ENCODE measurements around the gene MARCHF3.

The MARCHF3 gene

GRCh38 chr5:126884269-126884819 lies 146.0 kb downstream of the MARCHF3 start:
- Histone ChIP-seq H3K9me3 (replicated peaks in 1 of 11) (no peaks in the 10 kb centered on the region), H3K4me2 (peak overlapping the region in 8 of 11 experiments; percentile 10 to 73 (median 51); a peak in 15 of 22 replicates), H3K4me1 (peaks cover 0 to 34% (median 13%) of the 10 kb centered on the region in 10 experiments; a peak in 12 of 20 replicates), H3K9ac (no peak overlapping the region), H3K27me3 (no peaks in the 10 kb centered on the region), H3K4me3 (no peak overlapping the region), H3K27ac (no peak overlapping the region), H3K36me3 (peaks cover 0 to 38% (median 16%) of the 10 kb centered on the region in 11 experiments; a peak in 9 of 22 replicates), H4K20me1 (no peaks in the 10 kb centered on the region)
- no peak for TF ChIP-seq Cebpa-rat (IDR thresholded peaks at IDR 0.05)

- H3K27me3 ChIP-seq, result no peaks in the 10 kb centered on the region
- peaks cover 0 to 37% (median 20%) of the 10 kb centered on the region in 10 experiments; a peak in 13 of 20 replicates for H3K4me1 ChIP-seq
- H3K9ac ChIP-seq, result no peak overlapping the region
- no peak overlapping the region for H3K4me3 ChIP-seq
- peak overlapping the region in 6 of 11 experiments; percentile 41 to 73 (median 60); a peak in 7 of 22 replicates for H3K4me2 ChIP-seq
- peaks cover 0 to 44% (median 16%) of the 10 kb centered on the region in 11 experiments; a peak in 10 of 22 replicates for H3K36me3 ChIP-seq
- H3K27ac ChIP-seq, result no peak overlapping the region
- no peaks in the 10 kb centered on the region for H3K9me3 ChIP-seq (replicated peaks in 1 of 11)
- no peak for TF ChIP-seq Cebpa-rat (IDR thresholded peaks at IDR 0.05)
- no peaks in the 10 kb centered on the region for H4K20me1 ChIP-seq
Measured at GRCh38 chr5:126883564-126884245, 146.7 kb downstream of the MARCHF3 start.

DNA sequence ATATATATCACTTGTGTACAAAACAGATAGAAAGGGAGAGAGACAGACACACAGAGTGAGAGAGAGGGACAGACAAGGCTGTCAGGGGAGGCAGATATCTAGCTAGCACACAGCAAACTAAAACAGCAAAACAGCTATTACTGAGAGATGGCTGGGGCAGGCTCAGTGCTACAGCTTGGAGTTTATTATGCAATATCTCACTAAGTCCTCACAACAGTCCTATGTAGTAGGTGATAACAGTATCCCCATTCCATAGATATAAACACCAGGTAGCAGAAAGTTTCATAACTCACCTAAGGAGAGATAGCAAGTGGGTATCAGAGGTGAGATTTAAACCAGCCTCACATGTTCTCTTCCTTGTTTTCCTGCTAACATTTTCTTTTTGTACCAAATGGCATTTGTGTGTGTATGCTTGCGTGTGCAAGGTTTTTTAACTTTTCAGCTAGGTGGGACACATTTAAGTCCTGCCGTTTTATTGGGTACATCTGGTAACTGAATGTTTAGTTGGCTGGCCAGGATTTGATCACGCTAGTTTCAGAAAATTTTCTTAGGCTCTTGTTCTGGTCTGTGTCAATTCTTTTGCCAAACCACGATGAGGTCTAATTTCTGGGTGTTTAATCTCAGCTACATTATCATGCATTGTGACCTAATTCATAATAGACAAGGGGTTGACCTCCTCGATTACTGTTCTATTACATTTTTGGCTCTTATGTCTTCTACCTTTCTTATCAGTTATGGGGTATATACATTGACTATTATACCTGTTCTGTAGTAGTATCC lies 148.3 kb downstream of the MARCHF3 start:
- H3K9ac ChIP-seq, result no peak overlapping the region
- H3K27ac ChIP-seq, result no peak overlapping the region
- H3K27me3 ChIP-seq, result no peaks in the 10 kb centered on the region
- no peak overlapping the region for H3K4me2 ChIP-seq
- H3K4me3 ChIP-seq, result no peak overlapping the region
- no peaks in the 10 kb centered on the region for H3K9me3 ChIP-seq (replicated peaks in 1 of 11)
- no peaks in the 10 kb centered on the region for H4K20me1 ChIP-seq
- H3K36me3 ChIP-seq, result peaks cover 0 to 58% (median 27%) of the 10 kb centered on the region in 11 experiments; a peak in 17 of 22 replicates
- H3K4me1 ChIP-seq, result peaks cover 5 to 42% (median 27%) of the 10 kb centered on the region in 10 experiments; a peak in 19 of 20 replicates
- TF ChIP-seq Cebpa-rat (IDR thresholded peaks at IDR 0.05), result no peak

DNA sequence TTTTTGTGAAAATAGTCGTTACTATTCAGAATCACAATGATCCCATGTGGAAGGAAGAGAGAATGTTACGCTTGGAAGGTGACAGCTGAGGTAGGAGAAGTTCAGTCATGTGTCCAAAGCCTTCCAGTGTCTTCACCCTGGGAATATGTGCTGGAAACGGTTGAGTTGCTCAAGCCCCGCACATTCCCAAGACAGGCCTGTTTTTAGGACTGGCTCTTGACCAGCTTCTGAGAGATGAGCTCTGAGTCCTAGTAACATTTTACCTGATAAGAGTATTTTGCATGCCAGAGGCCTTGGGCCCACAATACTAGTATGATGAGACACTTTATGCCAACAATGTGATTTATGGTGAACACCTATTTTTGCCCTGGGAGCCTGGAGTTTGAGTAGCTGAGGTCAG lies 151.7 kb downstream of the MARCHF3 start:
- Histone ChIP-seq H3K4me2 (peak overlapping the region in 9 of 11 experiments; percentile 5 to 54 (median 38); a peak in 15 of 22 replicates), H3K27ac (no peak overlapping the region), H3K9me3 (replicated peaks in 1 of 11) (no peaks in the 10 kb centered on the region), H3K4me1 (peaks cover 8 to 26% (median 14%) of the 10 kb centered on the region in 10 experiments; a peak in 19 of 20 replicates), H3K9ac (no peak overlapping the region), H3K4me3 (no peak overlapping the region), H4K20me1 (no peaks in the 10 kb centered on the region), H3K27me3 (no peaks in the 10 kb centered on the region), H3K36me3 (peaks cover 0 to 82% (median 52%) of the 10 kb centered on the region in 11 experiments; a peak in 17 of 22 replicates)
- TF ChIP-seq Cebpa-rat (IDR thresholded peaks at IDR 0.05), result no peak

- peak overlapping the region in 9 of 11 experiments; percentile 5 to 54 (median 37); a peak in 11 of 22 replicates for H3K4me2 ChIP-seq
- H3K27ac ChIP-seq, result no peak overlapping the region
- H3K4me1 ChIP-seq, result peaks cover 8 to 26% (median 14%) of the 10 kb centered on the region in 10 experiments; a peak in 19 of 20 replicates
- H4K20me1 ChIP-seq, result no peaks in the 10 kb centered on the region
- TF ChIP-seq Cebpa-rat (IDR thresholded peaks at IDR 0.05), result no peak
- peaks cover 0 to 87% (median 58%) of the 10 kb centered on the region in 11 experiments; a peak in 17 of 22 replicates for H3K36me3 ChIP-seq
- H3K9ac ChIP-seq, result no peak overlapping the region
- no peak overlapping the region for H3K4me3 ChIP-seq
- no peaks in the 10 kb centered on the region for H3K27me3 ChIP-seq
- H3K9me3 ChIP-seq (replicated peaks in 1 of 11), result no peaks in the 10 kb centered on the region
Measured at GRCh38 chr5:126878085-126878484, 152.3 kb downstream of the MARCHF3 start.

- peaks cover 8 to 26% (median 14%) of the 10 kb centered on the region in 10 experiments; a peak in 19 of 20 replicates for H3K4me1 ChIP-seq
- no peak overlapping the region for H3K27ac ChIP-seq
- H3K4me3 ChIP-seq, result no peak overlapping the region
- H3K9me3 ChIP-seq (replicated peaks in 1 of 11), result no peaks in the 10 kb centered on the region
- H4K20me1 ChIP-seq, result no peaks in the 10 kb centered on the region
- H3K9ac ChIP-seq, result no peak overlapping the region
- no peaks in the 10 kb centered on the region for H3K27me3 ChIP-seq
- H3K36me3 ChIP-seq, result peaks cover 0 to 92% (median 63%) of the 10 kb centered on the region in 11 experiments; a peak in 18 of 22 replicates
- no peak for TF ChIP-seq Cebpa-rat (IDR thresholded peaks at IDR 0.05)
- peak overlapping the region in 2 of 11 experiments; percentile 48 to 54; a peak in 1 of 22 replicates for H3K4me2 ChIP-seq
Measured at GRCh38 chr5:126877602-126878001, 152.8 kb downstream of the MARCHF3 start.

DNA sequence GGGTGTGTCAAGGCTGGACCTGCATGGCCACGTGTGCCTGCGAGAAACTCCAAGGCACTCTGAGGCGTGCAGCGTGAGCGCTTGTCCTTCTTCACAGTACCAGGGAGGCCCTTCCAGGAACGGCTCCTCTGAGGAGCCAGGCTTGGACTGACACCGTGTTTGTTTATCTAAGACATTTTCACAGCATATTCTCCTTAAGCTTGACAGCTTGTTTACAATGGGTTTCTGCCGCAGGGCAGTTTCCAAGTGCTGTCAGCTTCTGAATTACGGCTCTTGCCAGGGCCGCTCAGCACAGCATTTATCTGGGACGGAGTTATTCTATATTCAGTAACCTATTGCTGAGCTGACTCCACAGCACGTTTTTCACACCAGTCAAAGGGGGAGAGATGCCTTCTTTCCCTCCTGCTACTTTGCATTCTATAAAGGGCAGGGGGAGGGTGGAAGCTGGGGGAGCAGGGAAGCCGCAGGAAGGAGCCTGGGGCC lies 155.0 kb downstream of the MARCHF3 start:
- Histone ChIP-seq H3K4me3 (no peak overlapping the region), H3K36me3 (peaks cover 0 to 98% (median 80%) of the 10 kb centered on the region in 11 experiments; a peak in 18 of 22 replicates), H3K4me2 (no peak overlapping the region), H3K27ac (no peak overlapping the region), H3K27me3 (no peaks in the 10 kb centered on the region), H4K20me1 (no peaks in the 10 kb centered on the region), H3K4me1 (peaks cover 8 to 42% (median 29%) of the 10 kb centered on the region in 10 experiments), H3K9me3 (replicated peaks in 1 of 11) (no peaks in the 10 kb centered on the region), H3K9ac (no peak overlapping the region)
- no peak for TF ChIP-seq Cebpa-rat (IDR thresholded peaks at IDR 0.05)

GRCh38 chr5:126872561-126873354 lies 157.6 kb downstream of the MARCHF3 start:
- no peak overlapping the region for H3K27ac ChIP-seq
- H3K9me3 ChIP-seq (replicated peaks in 1 of 11), result no peaks in the 10 kb centered on the region
- no peaks in the 10 kb centered on the region for H3K27me3 ChIP-seq
- no peaks in the 10 kb centered on the region for H4K20me1 ChIP-seq
- H3K4me2 ChIP-seq, result no peak overlapping the region
- H3K9ac ChIP-seq, result no peak overlapping the region
- peaks cover 23 to 48% (median 44%) of the 10 kb centered on the region in 10 experiments for H3K4me1 ChIP-seq
- no peak overlapping the region for H3K4me3 ChIP-seq
- no peak for TF ChIP-seq Cebpa-rat (IDR thresholded peaks at IDR 0.05)
- H3K36me3 ChIP-seq, result peaks cover 0 to 75% (median 67%) of the 10 kb centered on the region in 11 experiments; a peak in 17 of 22 replicates

Data from BLaER1 treated with 17β-estradiol and CSF1 and Interleukin-3, amounts not matched to agents 10 nM and 100 nM (cell line).